DMS53 (cell line): ENCODE measurements around the gene NT5C1B.
"Not testable (repeated sequence)": the region's sequence is repeated elsewhere in the genome, so short reads cannot be mapped to it uniquely, and the experiment has no call there.

ENCODE experiments used
- DNase-seq: peaks from one replicate; lab custom pipeline; 2025; lab: John Stamatoyannopoulos, UW

NT5C1B gene

DNA sequence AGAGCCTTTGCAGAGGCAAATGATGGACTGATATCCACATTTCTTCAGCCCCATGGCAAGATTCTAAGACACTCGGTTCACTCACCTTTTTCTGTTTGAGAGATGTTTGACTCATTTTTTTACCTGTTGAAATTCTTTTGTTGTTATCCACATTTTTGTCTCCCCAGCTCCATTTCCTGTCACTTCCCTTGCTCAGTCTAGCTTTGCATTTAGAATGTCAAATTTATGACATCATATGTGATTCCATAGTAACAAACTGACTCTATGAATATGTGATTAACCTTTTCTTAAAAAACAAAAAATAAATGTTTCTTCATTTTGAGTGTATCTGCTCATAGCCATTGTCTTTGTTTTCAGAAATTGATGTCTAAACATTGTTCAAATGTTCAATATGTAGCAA is at the start of gene NT5C1B:
Gene NT5C1B, minus strand, starts transcription at position 216 of the 400 bp plus-strand sequence. Its CDS starts 101 bp downstream, at position 115.
- no peak for DNase-seq

- peak; percentile 58 for DNase-seq
Observed at GRCh38 chr2:18637196-18637595, 47.8 kb upstream of the NT5C1B start.

DNA sequence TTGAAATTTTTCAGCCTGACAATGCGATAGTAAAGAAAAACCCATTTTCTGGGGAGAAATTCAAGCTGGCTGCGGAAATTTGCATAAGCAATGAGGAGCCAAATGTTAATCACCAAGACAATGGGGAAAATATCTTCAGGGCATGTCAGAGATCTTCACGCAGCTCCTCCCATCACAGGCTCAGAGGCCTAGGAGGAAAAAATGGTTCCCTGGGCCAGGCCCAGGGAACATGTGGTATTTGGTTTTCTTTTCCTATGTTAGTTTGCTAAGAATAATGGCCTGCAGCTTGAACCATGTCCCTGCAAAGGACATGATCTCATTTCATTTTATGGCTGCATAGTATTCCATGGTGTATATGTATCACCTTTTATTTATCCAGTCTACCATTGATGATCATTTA is 43.3 kb upstream of the NT5C1B start:
- not testable (repeated sequence) for DNase-seq

DNA sequence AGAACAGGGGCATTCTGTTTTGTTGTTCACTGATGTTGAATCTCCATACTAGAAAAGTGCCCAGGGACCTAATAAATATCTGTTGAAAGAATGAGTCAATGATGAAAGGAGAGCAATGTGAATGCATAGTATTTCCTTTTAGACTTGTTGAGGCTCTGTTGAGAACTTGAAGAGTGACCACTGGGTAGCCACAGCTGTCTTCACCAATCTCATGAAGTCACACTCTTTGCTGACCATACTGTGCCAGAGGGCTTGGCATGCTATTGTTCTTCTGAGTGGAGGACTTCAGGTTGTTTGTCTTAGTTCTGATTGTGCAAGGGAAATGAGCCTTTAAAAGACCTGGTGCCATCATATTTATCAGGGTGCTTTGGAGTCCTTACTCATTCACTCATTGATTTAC is 41.6 kb upstream of the NT5C1B start:
- DNase-seq, result no peak

DNA sequence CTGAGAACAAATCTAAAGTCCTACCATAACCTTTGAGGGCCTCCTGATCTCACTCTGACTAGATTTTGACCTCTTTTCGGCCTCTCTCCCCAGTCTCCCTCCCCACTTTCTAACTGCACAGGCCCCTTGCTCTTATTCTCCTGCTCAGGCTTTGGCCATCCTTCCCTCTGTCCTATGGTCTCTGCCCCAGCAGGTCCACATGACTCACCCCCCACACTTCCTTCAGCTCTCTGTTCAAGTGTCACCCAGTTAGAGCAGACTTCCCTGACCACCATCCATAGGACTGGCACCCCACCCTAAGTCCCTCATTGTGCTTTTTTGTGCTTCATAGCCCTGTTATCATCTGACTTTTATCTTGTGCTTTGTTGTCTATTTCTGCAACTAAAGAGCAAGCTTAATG is 41.2 kb upstream of the NT5C1B start:
- no peak for DNase-seq

GRCh38 chr2:18630101-18630500 is 40.7 kb upstream of the NT5C1B start:
- DNase-seq, result no peak

GRCh38 chr2:18626958-18627650 is 37.7 kb upstream of the NT5C1B start:
- DNase-seq, result no peak

GRCh38 chr2:18626256-18626668 is 36.9 kb upstream of the NT5C1B start:
- DNase-seq, result no peak

- no peak for DNase-seq
Observed at GRCh38 chr2:18625563-18625962, 36.2 kb upstream of the NT5C1B start.

GRCh38 chr2:18623782-18624181 is 34.4 kb upstream of the NT5C1B start:
- DNase-seq, result no peak

GRCh38 chr2:18620867-18621632 is 31.7 kb upstream of the NT5C1B start:
- no peak for DNase-seq

GRCh38 chr2:18619091-18619490 is 29.7 kb upstream of the NT5C1B start:
- no peak for DNase-seq

- DNase-seq, result no peak
Observed at GRCh38 chr2:18614041-18614440, 24.7 kb upstream of the NT5C1B start.

DNA sequence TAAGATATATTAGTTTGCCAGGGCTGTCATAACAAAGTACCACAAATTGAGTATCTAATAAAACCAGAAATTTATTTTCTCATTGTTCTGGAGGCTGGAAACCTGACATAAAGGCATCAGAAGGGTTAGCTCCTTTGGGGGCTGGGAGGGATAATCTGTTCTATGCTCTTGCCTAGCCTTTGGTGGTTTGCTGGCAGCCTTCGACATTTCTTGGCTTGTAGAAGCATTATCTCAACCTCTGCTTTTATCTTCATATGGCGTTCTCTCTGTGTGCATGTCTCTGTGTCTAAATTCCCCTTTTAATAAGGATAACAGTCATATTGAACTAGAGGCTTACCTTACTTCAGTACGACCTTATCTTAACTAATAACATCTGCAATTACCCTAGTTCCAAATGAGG is 22.8 kb upstream of the NT5C1B start:
- DNase-seq, result no peak

DNA sequence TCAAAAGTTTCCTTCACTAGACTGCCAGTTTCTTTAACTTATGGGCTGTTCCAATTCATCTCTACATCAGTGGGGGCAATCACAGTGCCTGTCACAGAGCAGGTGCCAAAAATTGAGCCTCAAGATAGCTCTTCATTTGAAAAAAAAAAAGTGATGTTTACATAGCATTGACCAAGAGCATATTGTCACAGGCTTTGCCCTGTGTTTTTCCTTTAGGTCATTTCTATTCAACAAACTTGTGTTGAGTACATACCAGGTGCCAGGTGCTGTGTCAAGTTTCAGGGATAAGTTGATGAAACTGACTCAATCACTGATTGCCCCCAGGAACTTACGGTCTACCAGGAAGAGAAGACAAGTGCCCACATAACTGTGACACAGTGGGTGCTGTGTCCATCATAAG is 22.2 kb upstream of the NT5C1B start:
- DNase-seq, result peak; percentile 88

- DNase-seq, result peak; percentile 74
Observed at GRCh38 chr2:18611184-18611583, 21.8 kb upstream of the NT5C1B start.

GRCh38 chr2:18610651-18611050 is 21.3 kb upstream of the NT5C1B start:
- DNase-seq, result no peak

DNA sequence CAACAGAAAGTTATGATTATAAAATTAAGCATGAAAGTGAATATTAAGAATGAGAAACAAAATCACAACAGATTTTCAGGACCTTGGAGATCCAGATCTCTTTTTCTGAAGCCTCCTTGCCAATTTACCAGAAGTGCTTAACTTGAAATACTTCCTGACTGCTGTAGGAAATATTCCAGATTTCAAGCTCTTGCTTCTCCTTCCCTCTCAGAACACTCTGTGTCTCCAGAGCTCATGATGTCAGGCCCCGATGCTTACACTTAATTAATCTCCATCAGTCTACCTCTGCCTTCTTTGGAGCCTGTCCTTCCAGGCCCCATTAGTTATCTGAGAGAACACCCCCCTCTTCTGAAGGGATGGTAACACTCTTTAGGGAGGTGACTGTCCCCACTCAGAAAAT is 20.7 kb upstream of the NT5C1B start:
- no peak for DNase-seq

DNA sequence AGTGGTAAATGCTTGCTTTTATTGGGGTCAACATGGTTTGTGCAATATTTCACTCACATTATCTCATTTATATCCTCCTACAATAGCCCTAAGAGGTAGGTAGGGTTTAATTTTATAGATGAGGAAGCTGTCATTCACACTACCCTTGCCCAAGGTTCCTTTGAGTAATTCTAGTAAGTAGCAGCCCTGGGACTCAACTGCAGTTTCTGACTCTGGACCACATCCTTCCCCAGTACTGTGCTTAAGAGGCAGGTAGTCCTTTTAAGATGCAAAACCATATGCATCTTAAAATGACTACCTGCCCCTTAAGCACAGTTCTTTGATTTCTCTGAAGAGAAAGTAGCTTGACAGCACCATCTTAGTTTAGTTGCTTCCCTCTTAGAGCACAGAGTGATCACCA is 15.7 kb upstream of the NT5C1B start:
- no peak for DNase-seq

- DNase-seq, result no peak
Observed at GRCh38 chr2:18604531-18604885, 15.1 kb upstream of the NT5C1B start.

- no peak for DNase-seq
Observed at GRCh38 chr2:18603854-18604530, 14.6 kb upstream of the NT5C1B start.

DNA sequence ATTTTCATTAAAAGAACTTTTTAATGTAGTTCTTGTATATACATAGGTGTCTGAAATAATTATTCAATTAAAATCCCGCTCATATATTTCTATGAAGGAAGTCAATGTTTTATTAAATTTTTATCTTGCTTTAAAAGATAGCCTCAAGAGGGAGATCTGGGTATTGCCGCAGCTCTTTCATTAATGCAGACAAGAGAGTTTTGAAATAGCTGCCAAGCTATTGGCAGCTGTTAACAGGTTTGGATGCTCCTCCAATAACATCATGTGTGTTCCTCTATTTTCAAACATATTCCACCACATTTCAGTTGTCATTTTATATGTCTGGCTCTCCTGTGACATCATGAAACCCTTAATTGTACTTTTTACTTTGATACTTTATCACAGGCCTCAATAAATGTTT is 12.9 kb upstream of the NT5C1B start:
- DNase-seq, result no peak

DNA sequence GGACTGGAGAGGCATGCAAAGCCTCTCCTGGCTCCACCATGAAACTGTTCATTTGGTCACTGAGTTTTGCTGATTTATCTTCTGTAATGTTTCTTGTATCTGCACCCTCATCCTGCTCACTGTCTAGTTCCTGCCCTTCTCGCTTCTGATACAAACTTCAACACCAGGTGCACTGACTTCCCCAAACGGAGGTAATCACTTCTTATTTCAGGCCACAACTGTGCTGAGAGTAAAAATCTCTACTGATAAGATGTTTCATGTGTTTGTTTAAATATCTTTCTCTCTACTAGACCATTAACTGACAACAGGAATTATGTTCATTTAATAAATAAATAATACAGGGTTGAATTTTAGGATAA is 10.9 kb upstream of the NT5C1B start:
- DNase-seq, result no peak
